Spleen (tissue), 7 donors: ENCODE data around the gene TIGIT.

Experiments
- POLR2A ChIP-seq, 3 donors: fragments of 450-650 bp; IDR thresholded peaks; one replicate each; pipeline ENCODE4 v1.5.1; 2017; ENCODE audit warnings: antibody characterized with exemption in 3 of 3, mild to moderate bottlenecking in 1 of 3
- TF ChIP-seq, protein P1 (sequence below), 11 experiments: fragments of 200-600 bp in 7 of 11; fragments of 450-650 bp in 4 of 11; sonication (generic) in 4 of 11; IDR thresholded peaks in 8 of 11; conservative IDR thresholded peaks in 3 of 11; 1 replicate in 7 of 11; 2 replicates in 4 of 11; pipeline versions ENCODE4 v1.4.0 to v1.8.0; 2016 to 2021; ENCODE audit warnings: antibody characterized with exemption in 11 of 11, inconsistent platforms in 4 of 11, mild to moderate bottlenecking in 1 of 11
- donor health status: DM: no; HTN: no; CAD: no; lungs with moderate emphysema.
- donor health status: DM: no; HTN: no; CAD: no.
- donor health status: DM: no; HTN: no; CAD: no.

DNA sequence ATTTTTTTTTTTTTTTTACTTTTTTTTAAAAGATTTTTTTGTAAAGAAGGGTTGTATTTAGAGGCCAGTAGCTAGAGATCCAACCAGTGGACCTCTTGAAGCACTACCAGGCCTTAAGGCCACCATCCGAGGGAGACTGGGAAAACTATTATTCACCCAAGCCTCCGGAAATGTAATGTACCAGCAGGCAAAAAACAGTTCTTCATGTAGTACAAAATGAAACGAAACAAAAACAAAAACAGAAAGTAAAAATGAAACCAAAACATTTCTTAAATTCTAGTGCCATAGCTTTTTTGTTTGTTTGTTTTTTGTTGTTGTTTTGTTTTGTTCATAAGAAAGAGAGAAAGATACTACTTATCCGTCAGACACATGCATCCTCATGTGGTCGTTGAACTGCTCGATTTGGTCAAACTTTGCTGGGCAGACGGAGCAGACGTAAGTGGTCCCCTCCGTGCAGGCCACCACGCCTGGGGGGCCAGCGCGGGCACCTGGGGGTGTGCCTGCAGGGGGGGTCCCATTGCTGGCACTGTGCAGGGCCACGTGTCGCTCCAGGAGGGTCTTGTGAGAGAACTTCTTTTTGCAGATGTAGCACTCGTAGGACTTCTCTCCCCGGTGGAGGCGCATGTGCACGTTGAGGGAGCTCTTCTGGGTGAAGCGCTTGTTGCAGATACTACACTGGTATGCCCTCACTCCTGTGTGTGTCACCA, 45.0 kb downstream of the TIGIT start:
- TF ChIP-seq, protein P1, sequence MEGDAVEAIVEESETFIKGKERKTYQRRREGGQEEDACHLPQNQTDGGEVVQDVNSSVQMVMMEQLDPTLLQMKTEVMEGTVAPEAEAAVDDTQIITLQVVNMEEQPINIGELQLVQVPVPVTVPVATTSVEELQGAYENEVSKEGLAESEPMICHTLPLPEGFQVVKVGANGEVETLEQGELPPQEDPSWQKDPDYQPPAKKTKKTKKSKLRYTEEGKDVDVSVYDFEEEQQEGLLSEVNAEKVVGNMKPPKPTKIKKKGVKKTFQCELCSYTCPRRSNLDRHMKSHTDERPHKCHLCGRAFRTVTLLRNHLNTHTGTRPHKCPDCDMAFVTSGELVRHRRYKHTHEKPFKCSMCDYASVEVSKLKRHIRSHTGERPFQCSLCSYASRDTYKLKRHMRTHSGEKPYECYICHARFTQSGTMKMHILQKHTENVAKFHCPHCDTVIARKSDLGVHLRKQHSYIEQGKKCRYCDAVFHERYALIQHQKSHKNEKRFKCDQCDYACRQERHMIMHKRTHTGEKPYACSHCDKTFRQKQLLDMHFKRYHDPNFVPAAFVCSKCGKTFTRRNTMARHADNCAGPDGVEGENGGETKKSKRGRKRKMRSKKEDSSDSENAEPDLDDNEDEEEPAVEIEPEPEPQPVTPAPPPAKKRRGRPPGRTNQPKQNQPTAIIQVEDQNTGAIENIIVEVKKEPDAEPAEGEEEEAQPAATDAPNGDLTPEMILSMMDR (IDR thresholded peaks at IDR 0.05 in 8 of 11, conservative IDR thresholded peaks at IDR 0.05 in 3 of 11): no peak
- no peak for TF ChIP-seq POLR2A (IDR thresholded peaks at IDR 0.05)
